SK-N-MC (cell line): Measurements from ENCODE around the gene NFKB1.

Experiments
- EZH2 ChIP-seq: fragments of 200-600 bp; sonication (generic); IDR thresholded peaks from one replicate; pipeline ENCODE4 v1.6.1; 2017; ENCODE audit warnings: antibody characterized with exemption
- FOXP2 ChIP-seq: optimal IDR thresholded peaks from 2 replicates; pipeline ENCODE3; 2011; ENCODE audit warnings: mild to moderate bottlenecking, moderate library complexity; ENCODE audit not compliant: insufficient read depth; ENCODE audit errors: extremely low read length, control extremely low read depth
- POLR2AphosphoS5 ChIP-seq: IDR thresholded peaks from 2 replicates; pipeline ENCODE4 v1.6.1; 2012; ENCODE audit warnings: mild to moderate bottlenecking, low read depth, low read length, borderline replicate concordance

DNA sequence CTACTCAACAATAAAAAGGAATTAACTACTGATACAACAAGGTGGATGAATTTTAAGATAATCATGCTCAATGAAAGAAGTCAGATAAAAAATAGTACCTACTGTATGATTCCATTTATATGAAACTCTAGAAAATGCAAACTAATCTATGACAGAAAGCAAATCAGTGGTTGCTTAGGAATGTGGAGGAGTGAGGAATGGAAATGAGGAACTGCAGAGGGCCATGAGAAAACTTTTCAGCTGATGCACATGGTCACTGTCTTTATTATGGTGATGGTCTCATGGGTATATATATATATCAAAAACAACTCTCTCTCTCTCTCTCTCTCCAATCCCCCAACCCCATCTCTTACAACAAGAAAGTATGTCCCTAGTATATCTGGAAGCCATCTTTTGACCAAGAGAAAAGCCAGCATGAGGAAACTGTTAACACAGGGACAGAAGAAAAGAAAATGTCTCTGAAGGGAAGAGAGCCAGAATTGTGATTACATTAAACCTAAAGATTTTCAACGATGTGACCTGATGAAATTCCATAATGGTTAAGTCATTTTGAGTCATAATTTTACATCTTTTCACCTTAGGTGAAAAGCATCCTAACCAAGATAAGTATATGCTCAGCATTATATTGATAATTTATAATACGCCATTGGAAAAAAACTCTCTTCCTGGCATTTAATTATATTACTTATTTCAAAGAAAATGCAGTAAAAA is 8.5 kb upstream of the NFKB1 start:
- TF ChIP-seq EZH2 (no peak), POLR2AphosphoS5 (no peak), FOXP2 (no peak)
